Keratinocyte (primary cell): ENCODE results near the gene PGAP6. TPM values are rescaled to one million over a fixed set of nuclear protein-coding genes. Genes with fewer than 3 reads are reported as not detected.

Experiments used
- DNase-seq: peaks from one replicate; pipeline ENCODE4 v3.0.0-alpha.2; 2011; ENCODE audit warnings: low read depth, missing footprints, low spot score
- FAIRE-seq: peaks from 2 replicates; lab custom pipeline; 2011; peaks lifted over from hg19 to GRCh38; lab: Jason Lieb, UNC
- H2AFZ ChIP-seq: 2 replicates; pipeline ENCODE4 v1.6.0; 2012; ENCODE audit warnings: low read length, control low read depth, inconsistent platforms; ENCODE audit not compliant: control insufficient read depth
- H3K27ac ChIP-seq: 2 replicates; pipeline ENCODE4 v1.5.1; 2011; ENCODE audit warnings: low read length; ENCODE audit not compliant: control insufficient read depth, insufficient read depth
- H3K27me3 ChIP-seq: 3 replicates; pipeline ENCODE4 v1.6.0; 2011; ENCODE audit warnings: low read length; ENCODE audit not compliant: control insufficient read depth, insufficient read depth; ENCODE audit errors: extremely low read depth
- H3K36me3 ChIP-seq, 2 experiments: 2 replicates in 1 of 2; 3 replicates in 1 of 2; pipeline ENCODE4 v1.5.1; 2011; ENCODE audit warnings: low read length in 2 of 2, mild to moderate bottlenecking in 1 of 2; ENCODE audit not compliant: control insufficient read depth in 2 of 2, insufficient read depth in 2 of 2; ENCODE audit errors: extremely low read depth in 1 of 2
- H3K4me1 ChIP-seq: 3 replicates; pipeline ENCODE4 v1.5.1; 2011; ENCODE audit warnings: low read length; ENCODE audit not compliant: control insufficient read depth, insufficient read depth; ENCODE audit errors: extremely low read depth
- H3K4me2 ChIP-seq: 3 replicates; pipeline ENCODE4 v1.6.0; 2011; ENCODE audit warnings: low read depth, low read length; ENCODE audit not compliant: control insufficient read depth, insufficient read depth; ENCODE audit errors: extremely low read depth
- H3K4me3 ChIP-seq, 3 experiments: fragments of 200-600 bp in 1 of 3; sonication (generic) in 1 of 3; 2 replicates in 2 of 3; 3 replicates in 1 of 3; pipeline ENCODE4 v1.5.1; 2011 to 2016; ENCODE audit warnings: low read length in 3 of 3, mild to moderate bottlenecking in 3 of 3, control low read depth in 2 of 3, inconsistent platforms in 1 of 3, low read depth in 1 of 3, mixed read lengths in 1 of 3, mixed run types in 1 of 3, moderate library complexity in 1 of 3; ENCODE audit not compliant: control insufficient read depth in 2 of 3, insufficient read depth in 2 of 3; ENCODE audit errors: extremely low read depth in 1 of 3
- H3K79me2 ChIP-seq: 2 replicates; pipeline ENCODE4 v1.6.0; 2012; ENCODE audit warnings: low read length; ENCODE audit not compliant: control insufficient read depth, insufficient read depth
- H3K9ac ChIP-seq: 3 replicates; pipeline ENCODE4 v1.6.0; 2011; ENCODE audit warnings: low read length; ENCODE audit not compliant: control insufficient read depth, insufficient read depth; ENCODE audit errors: extremely low read depth
- H3K9me1 ChIP-seq: 3 replicates; pipeline ENCODE4 v1.6.0; 2011; ENCODE audit warnings: low read length; ENCODE audit not compliant: control insufficient read depth, insufficient read depth; ENCODE audit errors: extremely low read depth
- H3K9me3 ChIP-seq: 2 replicates; pipeline ENCODE4 v1.5.1; 2012; ENCODE audit warnings: low read depth, low read length; ENCODE audit not compliant: control insufficient read depth
- H4K20me1 ChIP-seq: 3 replicates; pipeline ENCODE4 v1.6.0; 2011; ENCODE audit warnings: low read length; ENCODE audit not compliant: control insufficient read depth, insufficient read depth; ENCODE audit errors: extremely low read depth
- EZH2 ChIP-seq: IDR thresholded peaks from one replicate; pipeline ENCODE4 v1.6.1; 2012; ENCODE audit warnings: inconsistent platforms, mild to moderate bottlenecking, low read length, moderate library complexity
- dilution Hi-C: fragments of 300-500 bp; cut with MboI; formaldehyde crosslinking; loops from one replicate; pipeline ENCODE4 v1.7.0; 2020; ENCODE audit warnings: low sequenced_read_pairs; ENCODE audit not compliant: extremely low pct_ligation_motif_present
- polyA plus RNA-seq, 5 experiments: library from polyadenylated mRNA; depleted of rRNA in 3 of 5; stranded (reverse) in 3 of 5; stranded (forward) in 1 of 5; unstranded in 1 of 5; fragments of >200 nt; gene quantifications; 1 replicate in 1 of 5; 2 replicates in 3 of 5; 3 replicates in 1 of 5; pipeline versions ENCODE4 v1.2.1 to v1.2.3, GENCODE V29; 2011 to 2012; ENCODE audit warnings: missing spikeins in 2 of 5, low read depth in 1 of 5, low replicate concordance in 1 of 5
- TF ChIP-seq, protein P1 (sequence below), 3 experiments: IDR thresholded peaks in 1 of 3; conservative IDR thresholded peaks in 1 of 3; optimal IDR thresholded peaks in 1 of 3; 2 replicates in 2 of 3; 3 replicates in 1 of 3; pipeline versions ENCODE3 to v1.5.1; 2011; ENCODE audit warnings: low read length in 3 of 3, mild to moderate bottlenecking in 3 of 3, moderate library complexity in 2 of 3, control low read depth in 1 of 3, inconsistent platforms in 1 of 3; ENCODE audit not compliant: insufficient read depth in 2 of 3; ENCODE audit errors: extremely low read depth in 1 of 3

Gene PGAP6
- polyA plus RNA-seq, 1 donor (not counting 4 experiments of a cell fraction or from before 2014, with no cell fraction given) = 25.5 TPM

GRCh38 chr16:361872-362701 is 19.7 kb downstream of the PGAP6 start:
- FAIRE-seq = peak; percentile 56
- no peaks in the 10 kb centered on the region for H3K9me3 ChIP-seq
- H3K27me3 ChIP-seq = peaks cover 9% of the 10 kb centered on the region
- H3K4me1 ChIP-seq = no peaks in the 10 kb centered on the region
- H3K9me1 ChIP-seq = no peaks in the 10 kb centered on the region
- no peaks in the 10 kb centered on the region for H3K79me2 ChIP-seq
- TF ChIP-seq, protein P1, sequence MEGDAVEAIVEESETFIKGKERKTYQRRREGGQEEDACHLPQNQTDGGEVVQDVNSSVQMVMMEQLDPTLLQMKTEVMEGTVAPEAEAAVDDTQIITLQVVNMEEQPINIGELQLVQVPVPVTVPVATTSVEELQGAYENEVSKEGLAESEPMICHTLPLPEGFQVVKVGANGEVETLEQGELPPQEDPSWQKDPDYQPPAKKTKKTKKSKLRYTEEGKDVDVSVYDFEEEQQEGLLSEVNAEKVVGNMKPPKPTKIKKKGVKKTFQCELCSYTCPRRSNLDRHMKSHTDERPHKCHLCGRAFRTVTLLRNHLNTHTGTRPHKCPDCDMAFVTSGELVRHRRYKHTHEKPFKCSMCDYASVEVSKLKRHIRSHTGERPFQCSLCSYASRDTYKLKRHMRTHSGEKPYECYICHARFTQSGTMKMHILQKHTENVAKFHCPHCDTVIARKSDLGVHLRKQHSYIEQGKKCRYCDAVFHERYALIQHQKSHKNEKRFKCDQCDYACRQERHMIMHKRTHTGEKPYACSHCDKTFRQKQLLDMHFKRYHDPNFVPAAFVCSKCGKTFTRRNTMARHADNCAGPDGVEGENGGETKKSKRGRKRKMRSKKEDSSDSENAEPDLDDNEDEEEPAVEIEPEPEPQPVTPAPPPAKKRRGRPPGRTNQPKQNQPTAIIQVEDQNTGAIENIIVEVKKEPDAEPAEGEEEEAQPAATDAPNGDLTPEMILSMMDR (optimal IDR thresholded peaks at IDR 0.05 in 1 of 3, IDR thresholded peaks at IDR 0.05 in 1 of 3, conservative IDR thresholded peaks at IDR 0.05 in 1 of 3; ENCODE audit: extremely low read depth in 1 of 3, insufficient read depth in 2 of 3, low read length in 3 of 3) = peak; percentile 82 to 99 (median 97)
- no peak for TF ChIP-seq EZH2
- DNase-seq = no peak
- no peak overlapping the region for H3K9ac ChIP-seq
- H4K20me1 ChIP-seq = no peaks in the 10 kb centered on the region
- dilution Hi-C loops = no loop called here
- no peak overlapping the region for H3K4me3 ChIP-seq
- H3K4me2 ChIP-seq = peak overlapping the region; percentile 29
- no peak overlapping the region for H2AFZ ChIP-seq
- H3K27ac ChIP-seq = no peak overlapping the region
- peaks cover 0 to 2% of the 10 kb centered on the region in 2 experiments for H3K36me3 ChIP-seq

DNA sequence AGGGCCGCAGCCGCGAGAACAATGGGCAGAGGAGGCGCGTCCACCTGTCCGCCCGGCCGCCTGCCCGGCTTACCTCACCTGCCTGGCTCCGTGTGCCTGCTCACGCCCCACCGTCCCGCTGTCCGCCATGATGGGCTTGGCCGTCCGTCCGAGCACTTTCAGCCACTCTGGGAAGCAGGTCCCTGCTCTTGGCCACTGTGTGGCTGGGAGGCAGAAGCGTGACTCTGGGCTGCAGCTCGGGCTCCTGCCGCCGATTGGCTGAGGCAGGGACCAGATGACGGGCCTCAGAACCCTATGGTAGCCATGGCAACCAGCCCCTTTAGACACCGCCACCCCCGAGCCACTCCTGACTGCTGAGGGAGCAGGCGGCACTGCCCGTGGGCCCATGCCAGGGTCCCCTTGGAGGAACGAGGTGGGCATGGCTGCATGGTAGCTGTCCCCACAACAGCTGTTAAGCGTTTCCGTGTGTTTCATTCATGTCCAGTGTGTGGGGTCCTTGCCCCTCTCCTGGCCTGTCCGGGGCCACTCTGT is 20.4 kb downstream of the PGAP6 start:
- no peaks in the 10 kb centered on the region for H3K9me1 ChIP-seq
- H3K4me3 ChIP-seq = no peak overlapping the region
- H4K20me1 ChIP-seq = no peaks in the 10 kb centered on the region
- DNase-seq (no peak), FAIRE-seq (no peak)
- H3K36me3 ChIP-seq = peaks cover 0 to under 1% of the 10 kb centered on the region in 2 experiments
- no peaks in the 10 kb centered on the region for H3K9me3 ChIP-seq
- H2AFZ ChIP-seq = no peak overlapping the region
- dilution Hi-C loops = no loop called here
- no peak overlapping the region for H3K4me2 ChIP-seq
- no peak overlapping the region for H3K27ac ChIP-seq
- peaks cover 9% of the 10 kb centered on the region for H3K27me3 ChIP-seq
- no peaks in the 10 kb centered on the region for H3K4me1 ChIP-seq
- no peaks in the 10 kb centered on the region for H3K79me2 ChIP-seq
- no peak overlapping the region for H3K9ac ChIP-seq
- TF ChIP-seq EZH2 = no peak
- TF ChIP-seq, protein P1 (optimal IDR thresholded peaks at IDR 0.05 in 1 of 3, IDR thresholded peaks at IDR 0.05 in 1 of 3, conservative IDR thresholded peaks at IDR 0.05 in 1 of 3; ENCODE audit: extremely low read depth in 1 of 3, insufficient read depth in 2 of 3, low read length in 3 of 3) = no peak
